IMR-90 (cell line): Measurements from ENCODE around the gene ARFGAP3. TPM values are rescaled to one million over a fixed set of nuclear protein-coding genes. Genes with fewer than 3 reads are reported as not detected.

Experiments used
- ATAC-seq: fragments of 200-7000 bp; cut with Tn5 transposase; 2 replicates; pipeline ENCODE4 v1.9.1; 2020; ENCODE audit warnings: low read depth, mild to moderate bottlenecking, moderate library complexity
- BruUV-seq: library from RNA; stranded (reverse); fragments of 400-500 nt; replicated peaks from 2 replicates; lab custom pipeline; 2021; lab: Mats Ljungman, UMichigan
- CTCF ChIA-PET: fragments of 300-600 bp; formaldehyde crosslinking; extraction: SDS; loops from one replicate; lab custom pipeline; 2021; ENCODE audit warnings: antibody characterized with exemption; lab: Yijun Ruan, JAX
- POLR2A ChIA-PET: fragments of 300-600 bp; sonication (Branson Sonifier 250); formaldehyde crosslinking; loops from one replicate; lab custom pipeline; 2022; ENCODE audit warnings: antibody characterized with exemption; ENCODE audit not compliant: unreplicated experiment; lab: Charles Lee
- DNase-seq: peaks from one replicate; pipeline ENCODE4 v3.0.0; 2013
- H2AFZ ChIP-seq: replicated peaks from 2 replicates; pipeline ENCODE3; 2013; ENCODE audit warnings: low read length, mild to moderate bottlenecking; ENCODE audit not compliant: poor library complexity
- H2AK5ac ChIP-seq: 2 replicates; pipeline ENCODE4 v1.6.1; 2013; ENCODE audit warnings: low read depth, low read length, inconsistent platforms
- H2AK9ac ChIP-seq: replicated peaks from 2 replicates; pipeline ENCODE3; 2013; ENCODE audit warnings: mild to moderate bottlenecking, low read depth, low read length, moderate library complexity; ENCODE audit not compliant: poor library complexity
- H2BK120ac ChIP-seq: 2 replicates; pipeline ENCODE4 v1.6.1; 2013; ENCODE audit warnings: low read depth, low read length, inconsistent platforms
- H2BK15ac ChIP-seq: 3 replicates; pipeline ENCODE4 v1.6.1; 2013; ENCODE audit warnings: low read depth, low read length, inconsistent platforms
- H2BK20ac ChIP-seq: 2 replicates; pipeline ENCODE4 v1.6.1; 2013; ENCODE audit warnings: low read depth, mild to moderate bottlenecking, inconsistent platforms, low read length, moderate library complexity
- H2BK5ac ChIP-seq: 2 replicates; pipeline ENCODE4 v1.6.1; 2013; ENCODE audit warnings: mild to moderate bottlenecking, low read depth, low read length, inconsistent platforms; ENCODE audit not compliant: poor library complexity, severe bottlenecking
- H3K14ac ChIP-seq: replicated peaks from 2 replicates; pipeline ENCODE4 v1.6.1; 2013; ENCODE audit warnings: low read depth, low read length, inconsistent platforms
- H3K18ac ChIP-seq: 2 replicates; pipeline ENCODE4 v1.6.1; 2013; ENCODE audit warnings: low read depth, low read length, control low read depth
- H3K23ac ChIP-seq: 2 replicates; pipeline ENCODE4 v1.6.1; 2013; ENCODE audit warnings: low read depth, low read length, inconsistent platforms
- H3K27ac ChIP-seq: 2 replicates; pipeline ENCODE4 v1.5.1; 2013; ENCODE audit warnings: mild to moderate bottlenecking, control low read depth, low read length; ENCODE audit not compliant: insufficient read depth
- H3K27me3 ChIP-seq: 2 replicates; pipeline ENCODE4 v1.6.1; 2013; ENCODE audit warnings: low read length; ENCODE audit not compliant: control insufficient read depth, insufficient read depth
- H3K36me3 ChIP-seq: 2 replicates; pipeline ENCODE4 v1.6.1; 2013; ENCODE audit warnings: low read length, mixed read lengths; ENCODE audit not compliant: control insufficient read depth, insufficient read depth
- H3K4ac ChIP-seq: 2 replicates; pipeline ENCODE4 v1.6.1; 2013; ENCODE audit warnings: low read depth, low read length, inconsistent platforms
- H3K4me1 ChIP-seq: 2 replicates; pipeline ENCODE4 v1.6.1; 2013; ENCODE audit warnings: low read length, mixed read lengths; ENCODE audit not compliant: control insufficient read depth, insufficient read depth
- H3K4me2 ChIP-seq: 2 replicates; pipeline ENCODE4 v1.6.1; 2013; ENCODE audit warnings: low read depth, mild to moderate bottlenecking, control low read depth, low read length, moderate library complexity
- H3K4me3 ChIP-seq: 2 replicates; pipeline ENCODE4 v1.5.1; 2013; ENCODE audit warnings: low read depth, mild to moderate bottlenecking, control low read depth, low read length, moderate library complexity; ENCODE audit not compliant: insufficient read depth
- H3K56ac ChIP-seq: 2 replicates; pipeline ENCODE4 v1.6.1; 2013; ENCODE audit warnings: low read length, inconsistent platforms; ENCODE audit not compliant: insufficient read depth; ENCODE audit errors: extremely low read depth
- H3K79me1 ChIP-seq, 2 experiments: 2 replicates each; pipeline ENCODE4 v1.6.1; 2013; ENCODE audit warnings: low read length in 2 of 2, inconsistent platforms in 1 of 2, low read depth in 1 of 2
- H3K9ac ChIP-seq: 2 replicates; pipeline ENCODE4 v1.6.1; 2013; ENCODE audit warnings: low read depth, low read length, control low read depth
- H3K9me1 ChIP-seq: 2 replicates; pipeline ENCODE4 v1.6.1; 2013; ENCODE audit warnings: low read length, inconsistent platforms; ENCODE audit not compliant: insufficient read depth
- H3K9me3 ChIP-seq: 2 replicates; pipeline ENCODE4 v1.6.1; 2013; ENCODE audit warnings: low read length; ENCODE audit not compliant: control insufficient read depth, insufficient read depth
- H4K20me1 ChIP-seq: 2 replicates; pipeline ENCODE4 v1.6.1; 2013; ENCODE audit warnings: low read length, inconsistent platforms; ENCODE audit not compliant: insufficient read depth
- H4K5ac ChIP-seq: 2 replicates; pipeline ENCODE4 v1.6.1; 2013; ENCODE audit warnings: mild to moderate bottlenecking, low read depth, low read length, control low read depth
- H4K8ac ChIP-seq, 2 experiments: 2 replicates each; pipeline ENCODE4 v1.6.1; 2013; ENCODE audit warnings: low read depth in 2 of 2, low read length in 2 of 2, control low read depth in 1 of 2, inconsistent platforms in 1 of 2
- H4K91ac ChIP-seq: 2 replicates; pipeline ENCODE4 v1.6.1; 2013; ENCODE audit warnings: low read depth, low read length, inconsistent platforms; ENCODE audit not compliant: insufficient read depth
- BHLHE40 ChIP-seq: fragments of 150-350 bp; IDR thresholded peaks from 2 replicates; pipeline ENCODE4 v1.6.1; 2016; ENCODE audit warnings: mild to moderate bottlenecking, low read depth, low read length
- CEBPB ChIP-seq: IDR thresholded peaks from 2 replicates; pipeline ENCODE4 v1.6.1; 2012; ENCODE audit warnings: low read depth, low read length, improper control_type of control experiment
- CHD1 ChIP-seq: IDR thresholded peaks from 2 replicates; pipeline ENCODE4 v1.6.1; 2012; ENCODE audit warnings: low read depth, low read length, improper control_type of control experiment
- FOS ChIP-seq: fragments of 150-350 bp; IDR thresholded peaks from 2 replicates; pipeline ENCODE4 v1.6.1; 2016; ENCODE audit warnings: low read depth, low read length
- MAFK ChIP-seq: IDR thresholded peaks from 2 replicates; pipeline ENCODE4 v1.6.1; 2012; ENCODE audit warnings: low read depth, low read length, improper control_type of control experiment
- MAZ ChIP-seq: IDR thresholded peaks from 2 replicates; pipeline ENCODE4 v1.6.1; 2012; ENCODE audit warnings: low read depth, mild to moderate bottlenecking, low read length, improper control_type of control experiment, moderate library complexity, borderline replicate concordance
- MXI1 ChIP-seq: IDR thresholded peaks from 2 replicates; pipeline ENCODE4 v1.6.1; 2012; ENCODE audit warnings: low read depth, mild to moderate bottlenecking, low read length, moderate library complexity, borderline replicate concordance
- NFE2L2 ChIP-seq: fragments of 150-350 bp; IDR thresholded peaks from 2 replicates; pipeline ENCODE4 v1.6.1; 2016; ENCODE audit warnings: low read depth, mild to moderate bottlenecking, low read length
- POLR2A ChIP-seq: IDR thresholded peaks from 2 replicates; pipeline ENCODE4 v1.6.1; 2012; ENCODE audit warnings: mild to moderate bottlenecking, low read depth, low read length
- RAD21 ChIP-seq: IDR thresholded peaks from 2 replicates; pipeline ENCODE4 v1.6.1; 2012; ENCODE audit warnings: low read length, improper control_type of control experiment
- RCOR1 ChIP-seq: IDR thresholded peaks from 2 replicates; pipeline ENCODE4 v1.6.1; 2012; ENCODE audit warnings: mild to moderate bottlenecking, low read length, improper control_type of control experiment; ENCODE audit not compliant: insufficient replicate concordance
- RFX5 ChIP-seq: IDR thresholded peaks from 2 replicates; pipeline ENCODE4 v1.8.0; 2012; ENCODE audit warnings: low read depth, mild to moderate bottlenecking, low read length, moderate library complexity
- USF2 ChIP-seq: fragments of 150-350 bp; IDR thresholded peaks from 2 replicates; pipeline ENCODE4 v1.6.1; 2017; ENCODE audit warnings: mild to moderate bottlenecking, antibody characterized with exemption, low read length, low read depth
- WGBS, 2 experiments: methylation state at CpG; one replicate each; pipeline versions ENCODE4 v1.1.5 to v1.1.7; 2013; ENCODE audit warnings: missing lambda C conversion rate in 2 of 2; ENCODE audit not compliant: insufficient read length in 1 of 2; ENCODE audit errors: extremely low coverage in 2 of 2; 5-methylcytosine and 5-hydroxymethylcytosine counted together
- dilution Hi-C: fragments of 300-500 bp; cut with HindIII; formaldehyde crosslinking; loops from one replicate; pipeline ENCODE4 v1.14.3; 2018; ENCODE audit warnings: low sequenced_read_pairs; ENCODE audit not compliant: unreplicated experiment
- in situ Hi-C: fragments of 300-500 bp; cut with MboI; formaldehyde crosslinking; loops from 3 replicates; pipeline ENCODE4 v1.14.3; 2019; ENCODE audit warnings: low sequenced_read_pairs, inconsistent platforms, mixed read lengths
- intact Hi-C: fragments of 100-400 bp; cut with micrococcal nuclease; formaldehyde crosslinking; loops from 2 replicates; pipeline ENCODE4 v1.10.0; 2022
- polyA plus RNA-seq, 3 experiments: library from polyadenylated mRNA; depleted of rRNA; stranded (reverse); fragments of >200 nt; gene quantifications; 2 replicates each; pipeline ENCODE4 v1.2.3, GENCODE V29; 2012; ENCODE audit warnings: low replicate concordance in 1 of 3
- total RNA-seq: library from RNA; depleted of rRNA; stranded (reverse); fragments of >200 nt; gene quantifications from 2 replicates; pipeline ENCODE4 v1.2.3, GENCODE V29; 2012
- TF ChIP-seq, protein P1 (sequence below): fragments of 150-350 bp; IDR thresholded peaks from 2 replicates; pipeline ENCODE4 v1.6.1; 2016; ENCODE audit warnings: low read depth, mild to moderate bottlenecking, low read length, moderate library complexity, borderline replicate concordance
- TF ChIP-seq, protein P2 (sequence below): conservative IDR thresholded peaks from 2 replicates; pipeline ENCODE4 v1.5.1; 2012; ENCODE audit warnings: mild to moderate bottlenecking, low read depth, low read length, improper control_type of control experiment

Gene ARFGAP3
- total and polyA plus RNA-seq, 2 of the 4 experiments (the other 2 are of a cell fraction) = 50.0 to 70.1 TPM

DNA sequence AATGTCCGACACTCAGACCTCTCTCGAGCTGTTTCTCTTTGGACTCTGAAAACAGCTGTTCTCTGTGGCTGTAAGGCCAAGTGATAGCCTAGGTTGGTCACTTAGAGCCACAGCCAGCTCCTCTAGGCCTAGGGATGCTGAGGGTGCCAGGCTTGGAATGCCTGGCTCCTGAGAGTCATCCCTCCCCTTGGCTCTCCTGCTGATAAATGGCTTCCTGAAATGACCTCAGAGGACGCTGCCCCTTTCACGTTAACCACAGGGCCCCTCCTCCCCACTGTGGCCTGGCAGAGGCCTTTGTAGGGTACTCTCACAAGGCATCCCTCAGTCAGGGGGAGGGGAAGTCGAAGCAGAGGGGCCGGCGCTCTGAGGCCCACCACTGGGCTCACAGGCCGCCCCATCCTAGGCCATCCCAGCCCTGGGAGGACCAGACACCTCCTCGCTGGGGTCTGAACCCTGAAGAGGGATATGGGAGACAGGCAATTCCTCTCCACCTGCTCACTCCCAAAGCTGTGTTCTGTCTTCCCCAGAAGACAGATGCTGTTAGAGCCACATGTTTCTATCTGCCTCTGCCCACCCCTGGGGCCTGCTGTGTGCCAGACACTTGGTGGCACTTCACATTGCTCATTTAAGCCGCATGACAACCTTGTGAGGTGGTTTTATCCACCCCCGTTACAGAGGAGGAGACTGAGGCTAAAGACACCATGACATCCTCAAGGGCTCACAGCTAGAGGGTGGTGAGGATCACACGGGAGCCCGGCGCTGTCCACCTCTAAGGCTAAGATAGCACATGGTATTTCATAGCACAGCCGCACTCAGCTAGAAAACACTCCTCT lies 50.9 kb downstream of the ARFGAP3 start:
- Histone ChIP-seq H3K56ac (no peak overlapping the region), H4K8ac (no peak overlapping the region), H3K9me3 (no peaks in the 10 kb centered on the region), H3K9ac (no peak overlapping the region), H4K20me1 (no peaks in the 10 kb centered on the region), H2AK5ac (no peak overlapping the region), H4K5ac (no peak overlapping the region), H3K27me3 (no peaks in the 10 kb centered on the region), H3K4ac (no peak overlapping the region), H2AK9ac (no peak overlapping the region), H4K91ac (no peak overlapping the region), H3K14ac (0 out of 2 replicates have a peak overlapping the region, but pooled peaks have one; percentile 6), H2BK120ac (no peak overlapping the region), H3K36me3 (peaks cover 67% of the 10 kb centered on the region), H3K9me1 (peaks cover 12% of the 10 kb centered on the region; the same call in 1 of the 2 replicates), H3K79me1 (peaks cover 0 to 41% of the 10 kb centered on the region in 2 experiments), H2BK5ac (no peak overlapping the region), H3K18ac (no peak overlapping the region), H3K4me2 (no peak overlapping the region), H2BK20ac (no peak overlapping the region), H3K27ac (peak overlapping the region; percentile 76), H2BK15ac (no peak overlapping the region), H3K23ac (no peak overlapping the region), H3K4me1 (peaks cover 15% of the 10 kb centered on the region), H2AFZ (no peak overlapping the region), H3K4me3 (no peak overlapping the region)
- in situ Hi-C loops (no loop called here), intact Hi-C loops (no loop called here), dilution Hi-C loops (no loop called here)
- ChIA-PET POLR2A (no interaction called here), CTCF (no interaction called here)
- DNase-seq = no peak
- WGBS, 2 experiments = 90% methylated on average over 2 of the region's 15 CpGs; no CpG with 5 or more reads in 1 of the 2 experiments
- BruUV-seq = no TSS peak
- ATAC-seq = peak; percentile 42
- TF ChIP-seq RAD21 = no peak
- TF ChIP-seq USF2 = no peak
- no peak for TF ChIP-seq MXI1
- TF ChIP-seq, protein P1, sequence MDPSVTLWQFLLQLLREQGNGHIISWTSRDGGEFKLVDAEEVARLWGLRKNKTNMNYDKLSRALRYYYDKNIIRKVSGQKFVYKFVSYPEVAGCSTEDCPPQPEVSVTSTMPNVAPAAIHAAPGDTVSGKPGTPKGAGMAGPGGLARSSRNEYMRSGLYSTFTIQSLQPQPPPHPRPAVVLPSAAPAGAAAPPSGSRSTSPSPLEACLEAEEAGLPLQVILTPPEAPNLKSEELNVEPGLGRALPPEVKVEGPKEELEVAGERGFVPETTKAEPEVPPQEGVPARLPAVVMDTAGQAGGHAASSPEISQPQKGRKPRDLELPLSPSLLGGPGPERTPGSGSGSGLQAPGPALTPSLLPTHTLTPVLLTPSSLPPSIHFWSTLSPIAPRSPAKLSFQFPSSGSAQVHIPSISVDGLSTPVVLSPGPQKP = no peak
- TF ChIP-seq CEBPB = no peak
- no peak for TF ChIP-seq RCOR1
- no peak for TF ChIP-seq NFE2L2
- TF ChIP-seq, protein P2, sequence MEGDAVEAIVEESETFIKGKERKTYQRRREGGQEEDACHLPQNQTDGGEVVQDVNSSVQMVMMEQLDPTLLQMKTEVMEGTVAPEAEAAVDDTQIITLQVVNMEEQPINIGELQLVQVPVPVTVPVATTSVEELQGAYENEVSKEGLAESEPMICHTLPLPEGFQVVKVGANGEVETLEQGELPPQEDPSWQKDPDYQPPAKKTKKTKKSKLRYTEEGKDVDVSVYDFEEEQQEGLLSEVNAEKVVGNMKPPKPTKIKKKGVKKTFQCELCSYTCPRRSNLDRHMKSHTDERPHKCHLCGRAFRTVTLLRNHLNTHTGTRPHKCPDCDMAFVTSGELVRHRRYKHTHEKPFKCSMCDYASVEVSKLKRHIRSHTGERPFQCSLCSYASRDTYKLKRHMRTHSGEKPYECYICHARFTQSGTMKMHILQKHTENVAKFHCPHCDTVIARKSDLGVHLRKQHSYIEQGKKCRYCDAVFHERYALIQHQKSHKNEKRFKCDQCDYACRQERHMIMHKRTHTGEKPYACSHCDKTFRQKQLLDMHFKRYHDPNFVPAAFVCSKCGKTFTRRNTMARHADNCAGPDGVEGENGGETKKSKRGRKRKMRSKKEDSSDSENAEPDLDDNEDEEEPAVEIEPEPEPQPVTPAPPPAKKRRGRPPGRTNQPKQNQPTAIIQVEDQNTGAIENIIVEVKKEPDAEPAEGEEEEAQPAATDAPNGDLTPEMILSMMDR = no peak
- no peak for TF ChIP-seq RFX5
- no peak for TF ChIP-seq MAZ
- no peak for TF ChIP-seq BHLHE40
- no peak for TF ChIP-seq CHD1
- TF ChIP-seq MAFK = no peak
- no peak for TF ChIP-seq POLR2A
- no peak for TF ChIP-seq FOS
